NCI-H146 (cell line): ENCODE measurements around the gene HILPDA.
A peak's percentile ranks its signal among the peaks of the same experiment; 100 is the strongest.

Source experiments
- DNase-seq: peaks from one replicate; lab custom pipeline; 2025; lab: John Stamatoyannopoulos, UW

The HILPDA gene

DNA sequence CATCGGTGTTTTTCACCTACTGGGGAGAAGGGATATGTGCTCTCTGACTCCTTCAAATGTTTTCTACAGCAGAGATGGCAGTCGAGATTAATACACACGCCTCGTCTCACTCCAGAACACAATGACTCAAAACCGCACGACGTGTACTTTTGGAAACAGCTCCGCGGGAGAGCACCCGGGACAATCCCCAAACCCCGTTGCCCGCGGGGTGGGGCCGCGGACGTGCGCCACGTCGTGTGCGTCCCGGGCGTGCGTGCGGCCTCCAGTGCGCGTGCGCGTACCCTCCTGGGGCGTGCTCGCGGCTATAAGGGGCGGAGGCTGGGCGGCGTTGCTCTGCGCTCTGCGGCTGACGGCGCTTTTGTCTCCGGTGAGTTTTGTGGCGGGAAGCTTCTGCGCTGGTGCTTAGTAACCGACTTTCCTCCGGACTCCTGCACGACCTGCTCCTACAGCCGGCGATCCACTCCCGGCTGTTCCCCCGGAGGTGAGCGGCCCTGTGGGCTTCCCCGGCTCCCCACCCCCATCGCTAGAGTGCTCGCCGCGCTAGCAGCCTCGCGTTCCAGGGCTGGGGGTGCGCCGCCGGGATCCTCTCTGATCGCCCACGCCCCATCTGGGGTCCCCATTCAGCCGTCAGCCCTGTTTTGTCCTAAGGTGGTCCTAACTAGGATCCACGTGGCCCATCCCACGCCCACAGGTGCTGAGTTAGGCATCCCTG lies at the start of gene HILPDA:
TSS of gene HILPDA (plus strand) at position 336 of the 712 bp plus-strand sequence. CDS start 1,391 bp downstream, outside the sequence.
- DNase-seq: peak; percentile 93

- DNase-seq: peak; percentile 36
Observed at GRCh38 chr7:128406314-128407232, 49.1 kb upstream of the HILPDA start.

DNA sequence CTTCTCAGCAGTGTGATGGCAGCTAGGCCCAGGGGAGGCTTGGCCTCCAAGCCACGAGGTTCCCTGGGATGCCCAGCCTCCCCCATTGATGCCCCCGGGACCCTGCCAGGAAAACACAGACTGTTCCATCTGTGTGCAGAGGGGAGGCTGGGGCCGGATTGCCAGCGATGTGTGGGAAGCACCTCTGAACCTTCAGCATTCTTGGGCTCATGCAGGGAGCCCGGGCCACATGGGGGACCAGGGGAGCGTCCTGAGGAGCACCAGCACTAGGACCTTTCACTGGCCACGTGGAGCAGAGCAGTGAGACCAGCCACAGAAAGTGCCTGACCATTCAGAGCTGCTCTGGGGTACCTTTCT lies 48.5 kb upstream of the HILPDA start:
- DNase-seq: no peak

- DNase-seq: no peak
Observed at GRCh38 chr7:128407751-128408708, 47.6 kb upstream of the HILPDA start.

DNA sequence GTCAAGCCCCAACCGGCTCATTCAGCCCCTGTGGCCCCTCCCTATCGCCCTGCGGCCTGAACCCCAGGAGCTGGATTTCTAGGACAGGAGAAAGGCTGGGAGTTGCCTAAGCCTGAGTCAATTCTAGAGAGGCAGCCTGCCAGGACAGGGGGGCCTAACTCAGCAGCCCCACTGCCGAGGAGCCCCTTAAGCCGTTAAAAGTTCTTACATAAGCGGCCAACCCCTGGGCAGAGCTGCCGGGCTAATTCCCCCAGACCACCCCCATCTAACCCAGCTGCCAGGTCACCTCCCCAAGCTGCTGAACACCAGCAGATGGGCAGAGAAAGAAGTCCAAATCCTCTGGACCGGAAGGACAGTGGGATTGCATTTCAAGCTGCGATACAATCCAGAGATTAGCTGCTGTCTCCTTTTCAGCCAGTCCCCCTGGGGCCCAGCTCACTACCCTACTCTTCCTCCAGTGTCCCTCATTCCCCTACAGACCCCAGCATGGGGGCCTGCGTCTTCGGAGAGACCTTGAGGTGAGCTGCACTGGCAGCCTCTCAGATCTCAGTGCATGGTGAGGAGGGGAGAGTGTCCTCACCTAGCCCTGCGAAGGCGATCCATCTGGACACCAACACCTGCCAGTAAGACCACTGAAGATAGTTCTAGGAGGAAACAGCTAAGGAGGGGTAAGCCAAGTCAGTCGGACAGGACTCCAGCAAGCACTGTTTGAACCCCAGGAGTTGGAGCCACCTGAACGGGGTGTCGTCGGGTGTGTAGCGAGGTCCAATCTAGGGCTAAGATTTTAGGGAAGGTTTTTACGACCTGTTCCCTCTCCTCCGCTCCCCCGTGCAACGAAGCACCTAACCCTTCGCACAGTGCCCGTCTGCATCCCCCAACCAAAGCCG lies 46.7 kb upstream of the HILPDA start:
- DNase-seq: peak; percentile 27

DNA sequence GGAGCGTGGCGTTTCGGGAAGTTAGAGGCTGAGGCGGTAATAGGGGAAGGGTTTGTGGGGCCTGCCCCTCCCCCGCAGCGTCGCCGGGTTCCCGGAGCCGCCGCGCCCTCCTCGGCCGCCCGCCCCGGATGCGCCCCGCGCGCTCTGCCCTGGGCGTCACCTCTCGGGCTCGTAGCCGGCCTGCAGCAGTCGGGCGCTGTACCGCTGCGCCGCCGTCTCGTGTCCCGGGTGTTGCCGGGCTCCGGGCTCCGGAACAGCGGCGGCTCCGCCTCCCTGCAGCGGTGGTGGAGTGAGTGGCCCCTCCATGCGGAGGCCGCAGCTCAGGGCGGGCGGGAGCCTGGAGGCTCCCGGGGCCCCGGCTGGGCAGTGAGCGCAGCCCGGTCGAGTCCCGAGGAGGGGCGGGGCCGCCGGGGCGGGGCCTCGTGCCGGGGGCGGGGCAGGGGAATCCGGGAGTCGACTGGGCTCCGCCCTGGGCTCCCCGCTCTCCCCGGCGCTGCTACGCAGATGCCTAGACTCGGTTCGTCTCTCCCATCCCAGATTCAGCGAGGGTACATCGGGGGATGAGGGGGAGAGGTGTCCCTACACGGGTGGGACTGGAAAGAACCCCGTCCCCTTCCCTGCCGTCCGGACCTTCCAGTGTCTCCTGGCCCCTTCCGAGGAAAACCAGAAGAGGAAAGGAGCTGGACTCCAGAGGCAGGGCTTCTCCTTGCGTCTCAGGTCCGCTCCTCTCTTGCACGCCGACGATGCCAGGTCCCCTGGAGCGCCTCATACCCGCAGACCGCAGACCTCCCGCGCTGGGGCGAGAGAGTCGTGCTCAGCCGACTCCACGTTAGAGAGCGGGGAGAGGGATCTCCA lies 45.9 kb upstream of the HILPDA start, which contains the start of gene IMPDH1:
TSS of gene IMPDH1 (minus strand) at position 387 of the 855 bp plus-strand sequence. CDS start at position 306, 81 bp downstream.
- DNase-seq: peak; percentile 79

- DNase-seq: no peak
Observed at GRCh38 chr7:128410451-128410753, 45.3 kb upstream of the HILPDA start.

- DNase-seq: no peak
Observed at GRCh38 chr7:128415217-128415785, 40.4 kb upstream of the HILPDA start.

- no peak for DNase-seq
Observed at GRCh38 chr7:128417071-128417470, 38.6 kb upstream of the HILPDA start.

DNA sequence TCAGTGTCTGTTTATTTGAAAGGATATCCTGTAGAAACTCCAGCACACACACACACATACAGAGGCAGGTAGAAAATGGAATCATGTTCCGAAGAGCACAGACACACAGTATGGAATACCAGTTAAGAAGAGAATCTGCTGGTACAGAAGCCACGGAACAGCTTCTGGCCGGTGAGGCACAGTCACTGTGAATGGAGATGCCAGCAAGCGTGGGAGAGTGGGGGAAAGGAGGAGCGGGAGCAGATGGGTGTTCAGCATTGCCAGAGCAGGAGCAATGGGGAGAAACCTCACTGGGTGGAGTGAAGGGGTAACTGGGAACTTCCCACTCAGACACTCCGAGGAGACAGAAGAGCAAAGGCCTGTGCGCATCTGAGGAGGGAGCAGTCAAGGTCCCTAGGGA lies 36.4 kb upstream of the HILPDA start:
- DNase-seq: no peak

DNA sequence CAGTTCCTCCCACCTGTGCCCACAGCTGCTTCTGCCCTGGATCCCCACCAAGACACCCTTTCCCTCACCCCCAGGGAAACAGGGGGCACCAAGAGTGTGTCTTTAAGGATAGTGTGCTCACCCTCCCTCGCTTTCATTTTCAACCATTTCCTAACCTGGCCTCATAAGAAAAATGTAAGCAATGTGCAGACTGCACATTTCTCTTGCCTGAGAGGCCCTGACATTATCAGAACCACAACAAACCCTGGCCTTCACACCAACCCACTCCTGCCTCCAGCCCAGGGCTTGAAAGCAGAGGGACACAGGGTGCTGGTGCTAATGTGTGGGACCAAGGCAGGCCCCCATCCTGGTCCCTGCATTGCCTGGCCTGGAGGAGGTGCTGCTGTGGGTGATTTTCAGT lies 34.9 kb upstream of the HILPDA start:
- DNase-seq: no peak

DNA sequence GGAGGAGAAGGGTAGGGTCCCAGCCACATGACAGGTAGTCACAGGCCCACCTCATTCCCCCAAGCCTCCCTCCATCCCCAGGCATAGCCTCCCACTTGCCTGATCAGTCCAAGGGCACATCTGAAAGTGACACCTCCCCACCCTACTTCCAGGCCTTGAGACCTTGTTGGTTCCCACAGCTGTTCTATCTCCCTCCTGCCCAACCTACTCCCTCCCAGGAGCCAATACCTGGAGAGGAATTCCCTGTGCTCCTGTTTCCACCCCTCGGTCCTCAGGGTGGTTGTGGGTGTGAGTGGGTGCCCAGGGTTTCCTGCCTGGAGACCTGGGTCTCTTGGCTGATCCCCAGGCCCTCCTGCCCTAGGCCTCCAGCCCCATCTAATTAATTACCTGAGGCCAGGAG lies 34.3 kb upstream of the HILPDA start:
- DNase-seq: no peak

- DNase-seq: no peak
Observed at GRCh38 chr7:128422037-128422436, 33.6 kb upstream of the HILPDA start.

DNA sequence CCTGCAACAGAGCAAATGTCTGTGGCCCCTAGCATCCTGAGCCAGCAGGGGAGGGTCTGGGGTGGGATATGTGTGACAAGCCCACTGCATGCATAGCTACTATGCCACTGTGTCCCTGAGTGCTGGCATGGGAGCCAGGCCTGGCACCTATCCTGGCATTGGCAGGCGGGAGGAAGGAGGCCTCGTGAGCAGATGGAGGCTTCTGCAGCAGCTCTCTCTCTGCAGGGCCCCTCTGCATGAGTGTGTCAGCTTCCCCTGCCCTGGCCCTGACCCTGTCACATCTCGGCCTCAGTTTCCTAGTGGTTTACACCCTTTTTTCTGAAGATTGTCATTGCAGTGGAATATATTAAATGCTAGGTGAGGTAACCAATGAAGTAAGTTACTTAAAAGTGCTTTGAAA lies 32.8 kb upstream of the HILPDA start:
- no peak for DNase-seq

- no peak for DNase-seq
Observed at GRCh38 chr7:128424686-128425275, 30.9 kb upstream of the HILPDA start.

- DNase-seq: peak; percentile 50
Observed at GRCh38 chr7:128425850-128426249, 29.8 kb upstream of the HILPDA start.

DNA sequence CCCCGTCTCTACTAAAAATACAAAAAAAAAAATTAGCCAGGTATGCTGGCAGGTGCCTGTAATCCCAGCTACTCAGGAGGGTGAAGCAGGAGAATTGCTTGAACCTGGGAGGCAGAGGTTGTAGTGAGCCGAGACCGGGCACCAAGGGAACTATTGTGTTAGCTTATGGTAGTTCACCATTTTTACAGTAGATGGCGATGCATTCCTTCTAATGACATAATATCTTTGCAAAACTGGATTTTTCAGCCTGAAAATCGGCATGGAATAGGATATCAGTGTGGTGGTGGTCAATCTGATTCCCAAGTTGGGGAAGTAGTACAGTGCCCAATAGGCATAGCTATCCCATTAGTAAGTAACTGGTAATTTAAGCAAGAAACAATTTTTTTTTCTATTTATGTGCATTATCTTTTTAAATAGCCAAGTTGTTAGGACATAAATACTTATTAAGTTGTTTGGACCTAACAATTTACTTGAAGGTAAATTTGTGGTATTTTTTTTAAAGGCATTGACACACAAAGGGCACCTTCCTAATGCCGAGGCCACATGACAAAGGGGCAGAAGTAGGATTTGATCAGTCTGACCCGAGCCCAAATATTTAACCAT lies 28.3 kb upstream of the HILPDA start:
- peak; percentile 71 for DNase-seq

- no peak for DNase-seq
Observed at GRCh38 chr7:128430207-128430606, 25.5 kb upstream of the HILPDA start.

DNA sequence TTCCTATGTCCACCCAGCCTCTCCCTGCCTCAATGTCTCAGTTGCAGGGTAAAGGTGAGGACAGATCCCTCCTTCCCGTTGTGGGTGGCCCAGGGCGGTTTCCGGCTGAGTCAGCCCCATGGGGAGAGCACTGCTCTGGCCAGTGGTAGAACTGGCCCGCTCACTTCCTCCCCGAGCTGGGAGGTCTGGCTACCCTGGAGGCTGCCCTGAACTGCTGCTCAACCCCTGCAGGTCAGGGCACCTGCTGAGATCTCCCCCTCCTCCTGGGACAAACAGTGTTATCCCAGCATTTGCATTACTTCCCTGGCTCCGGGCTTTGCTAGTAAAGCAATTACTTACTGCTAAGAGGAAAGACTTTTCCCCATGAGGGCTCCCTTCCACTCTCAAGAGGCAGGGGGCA lies 24.5 kb upstream of the HILPDA start:
- peak; percentile 18 for DNase-seq
